Glutamatergic neuron (in vitro differentiated cells): ENCODE measurements around the gene ZNF891. TPM values are rescaled to one million over a fixed set of nuclear protein-coding genes. Genes with fewer than 3 reads are reported as not detected.

Source experiments
- DNase-seq: peaks from one replicate; pipeline ENCODE4 v3.0.0; 2022
- H3K27ac Mint-ChIP-seq: one replicate; pipeline ENCODE4 v1.8.0; 2020; ENCODE audit warnings: mild to moderate bottlenecking, mixed read lengths, inconsistent platforms; ENCODE audit not compliant: unreplicated experiment
- H3K27me3 Mint-ChIP-seq: one replicate; pipeline ENCODE4 v1.8.0; 2020; ENCODE audit warnings: mild to moderate bottlenecking, moderate library complexity, mixed read lengths, inconsistent platforms; ENCODE audit not compliant: unreplicated experiment
- H3K36me3 Mint-ChIP-seq: one replicate; pipeline ENCODE4 v1.8.0; 2020; ENCODE audit warnings: mild to moderate bottlenecking, mixed read lengths, inconsistent platforms; ENCODE audit not compliant: unreplicated experiment
- H3K4me1 Mint-ChIP-seq: one replicate; pipeline ENCODE4 v1.8.0; 2020; ENCODE audit warnings: mild to moderate bottlenecking, low read depth, mixed read lengths, inconsistent platforms; ENCODE audit not compliant: unreplicated experiment
- H3K4me3 Mint-ChIP-seq: one replicate; pipeline ENCODE4 v1.8.0; 2020; ENCODE audit warnings: mild to moderate bottlenecking, mixed read lengths, inconsistent platforms; ENCODE audit not compliant: unreplicated experiment
- H3K9me3 Mint-ChIP-seq: one replicate; pipeline ENCODE4 v1.8.0; 2020; ENCODE audit warnings: mild to moderate bottlenecking, moderate library complexity, mixed read lengths, inconsistent platforms; ENCODE audit not compliant: unreplicated experiment
- CTCF ChIP-seq: fragments of 200-600 bp; sonication (generic); IDR thresholded peaks from one replicate; pipeline ENCODE4 v1.5.0; 2021; ENCODE audit not compliant: partially characterized antibody, unreplicated experiment
- total RNA-seq: library from RNA; stranded (reverse); fragmentation: NEBNext Ultra II Directional; extraction: Animal tissue kit (Norgen Biotek cat#: 25700); gene quantifications from one replicate; pipeline ENCODE4 v1.2.1, GENCODE V29; 2021; ENCODE audit not compliant: unreplicated experiment

Gene ZNF891
- total RNA-seq, 1 donor from 2014 or later = 9.2 TPM

GRCh38 chr12:133073836-133074235 is 56.2 kb downstream of the ZNF891 start:
- no peak for DNase-seq
- Mint-ChIP-seq H3K4me3 (no peak overlapping the region), H3K4me1 (no peaks in the 10 kb centered on the region), H3K9me3 (peaks cover 15% of the 10 kb centered on the region), H3K27ac (no peak overlapping the region), H3K27me3 (no peaks in the 10 kb centered on the region), H3K36me3 (peaks cover 12% of the 10 kb centered on the region)
- no peak for TF ChIP-seq CTCF

GRCh38 chr12:133063556-133063955 is 66.5 kb downstream of the ZNF891 start:
- Mint-ChIP-seq H3K27me3 (peaks cover 10% of the 10 kb centered on the region), H3K27ac (no peak overlapping the region), H3K4me1 (no peaks in the 10 kb centered on the region), H3K4me3 (no peak overlapping the region), H3K36me3 (peaks cover 61% of the 10 kb centered on the region), H3K9me3 (peaks cover 49% of the 10 kb centered on the region)
- TF ChIP-seq CTCF = no peak
- no peak for DNase-seq

GRCh38 chr12:133061954-133062353 is 68.1 kb downstream of the ZNF891 start:
- no peaks in the 10 kb centered on the region for H3K4me1 Mint-ChIP-seq
- TF ChIP-seq CTCF = no peak
- H3K27me3 Mint-ChIP-seq = peaks cover 22% of the 10 kb centered on the region
- H3K4me3 Mint-ChIP-seq = no peak overlapping the region
- H3K9me3 Mint-ChIP-seq = peaks cover 62% of the 10 kb centered on the region
- DNase-seq = no peak
- no peak overlapping the region for H3K27ac Mint-ChIP-seq
- peaks cover 76% of the 10 kb centered on the region for H3K36me3 Mint-ChIP-seq

GRCh38 chr12:133058203-133059113 is 71.6 kb downstream of the ZNF891 start:
- no peak for TF ChIP-seq CTCF
- peaks cover 61% of the 10 kb centered on the region for H3K9me3 Mint-ChIP-seq
- H3K36me3 Mint-ChIP-seq = peaks cover 74% of the 10 kb centered on the region
- H3K4me3 Mint-ChIP-seq = no peak overlapping the region
- H3K4me1 Mint-ChIP-seq = no peaks in the 10 kb centered on the region
- no peak for DNase-seq
- H3K27ac Mint-ChIP-seq = no peak overlapping the region
- peaks cover 22% of the 10 kb centered on the region for H3K27me3 Mint-ChIP-seq

GRCh38 chr12:133057446-133057845 is 72.6 kb downstream of the ZNF891 start:
- no peak overlapping the region for H3K4me3 Mint-ChIP-seq
- TF ChIP-seq CTCF = no peak
- H3K4me1 Mint-ChIP-seq = no peaks in the 10 kb centered on the region
- H3K36me3 Mint-ChIP-seq = peaks cover 73% of the 10 kb centered on the region
- peaks cover 58% of the 10 kb centered on the region for H3K9me3 Mint-ChIP-seq
- DNase-seq = no peak
- H3K27ac Mint-ChIP-seq = peak overlapping the region; percentile 33
- peaks cover 18% of the 10 kb centered on the region for H3K27me3 Mint-ChIP-seq
